HG03565 (cell line): ENCODE data around the gene RUBCNL.
A peak's percentile ranks its signal among the peaks of the same experiment; 100 is the strongest.

Experiments used
- ATAC-seq: cut with Tn5 transposase; IDR thresholded peaks from one replicate; pipeline ENCODE4 v1.9.1; 2021; ENCODE audit warnings: mild to moderate bottlenecking, moderate library complexity; ENCODE audit not compliant: unreplicated experiment

Gene RUBCNL

DNA sequence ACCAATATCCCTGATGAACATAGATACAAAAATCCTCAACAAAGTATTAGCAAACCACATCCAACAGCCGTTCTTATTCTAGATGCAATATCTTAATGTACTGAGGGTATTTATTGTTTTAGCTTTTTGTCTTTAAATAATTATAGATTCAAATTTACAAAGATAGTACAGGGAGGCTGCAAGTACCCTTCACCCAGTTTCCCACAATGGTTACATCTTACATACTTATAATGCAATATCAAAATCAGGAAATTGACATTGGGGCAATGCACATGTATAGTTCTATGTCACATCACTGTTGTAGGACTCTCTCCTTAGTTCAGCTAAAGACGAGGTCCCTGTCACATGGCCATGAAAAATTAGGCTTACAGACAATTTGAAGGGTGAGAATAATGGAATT is 75.8 kb downstream of the RUBCNL start:
- ATAC-seq = no peak

- ATAC-seq = no peak
Observed at GRCh38 chr13:46310066-46310465, 77.0 kb downstream of the RUBCNL start.

DNA sequence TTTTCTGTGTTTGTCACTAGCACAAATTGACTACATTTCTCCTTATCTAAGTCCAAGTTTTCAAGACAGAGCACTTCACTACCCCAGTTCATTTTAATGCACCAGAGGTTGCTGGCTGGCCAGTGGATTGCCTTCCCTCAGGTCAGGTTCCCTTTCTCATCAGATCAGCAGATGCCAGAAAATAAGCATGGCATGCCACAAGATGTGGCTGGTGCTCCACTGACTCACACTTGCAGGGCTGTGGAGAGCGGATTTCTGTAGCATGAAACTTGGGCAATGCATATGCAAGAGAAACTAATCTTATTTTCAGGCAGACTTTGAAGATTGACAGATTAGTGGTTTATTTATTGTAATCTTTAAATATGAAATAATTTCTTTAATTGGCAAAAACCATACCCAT is 79.5 kb downstream of the RUBCNL start:
- no peak for ATAC-seq

DNA sequence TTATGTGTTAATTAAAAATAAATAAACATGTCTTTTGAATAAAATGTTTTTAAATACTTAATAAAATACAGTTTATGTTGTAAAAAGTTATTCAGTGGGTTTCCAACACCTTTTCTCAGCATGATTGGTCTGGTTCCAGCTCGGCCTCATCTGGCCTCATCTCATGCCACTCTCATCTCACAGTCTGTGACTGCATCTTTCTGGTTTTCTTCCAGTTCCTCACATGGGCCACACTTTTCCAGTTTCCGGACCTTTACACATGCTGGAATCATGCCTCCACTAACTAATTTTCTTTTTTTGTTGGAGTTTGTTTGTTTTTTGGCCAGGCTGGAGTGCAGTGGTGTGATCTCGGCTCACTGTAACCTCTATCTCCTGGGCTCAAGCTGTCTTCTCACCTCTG is 82.5 kb downstream of the RUBCNL start:
- no peak for ATAC-seq

GRCh38 chr13:46303742-46304385 is 83.2 kb downstream of the RUBCNL start:
- ATAC-seq = no peak

DNA sequence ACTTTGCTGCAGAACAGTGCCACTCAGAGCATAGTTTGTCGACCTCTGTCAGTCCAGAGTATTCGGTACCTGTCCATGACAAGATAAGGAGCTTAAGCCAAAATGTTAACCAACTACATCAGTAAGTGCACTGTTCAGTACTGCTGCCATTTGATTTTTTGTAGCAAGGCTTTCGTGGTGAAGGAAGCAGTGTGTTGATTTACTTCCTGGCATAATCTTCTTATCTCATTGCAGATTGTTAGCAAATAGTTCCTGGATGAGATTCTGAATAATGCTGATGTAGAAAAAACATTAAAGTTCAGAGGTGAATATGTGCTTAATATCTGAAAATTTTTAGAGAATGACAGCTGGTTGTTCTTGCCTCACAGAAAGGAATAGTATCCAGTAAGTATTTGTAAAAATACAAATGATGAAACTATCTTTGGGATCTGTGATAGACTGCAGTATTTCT is 89.7 kb downstream of the RUBCNL start:
- ATAC-seq = no peak

- ATAC-seq = no peak
Observed at GRCh38 chr13:46296921-46297320, 90.1 kb downstream of the RUBCNL start.

GRCh38 chr13:46296115-46296822 is 90.8 kb downstream of the RUBCNL start:
- peak; percentile 21 for ATAC-seq

DNA sequence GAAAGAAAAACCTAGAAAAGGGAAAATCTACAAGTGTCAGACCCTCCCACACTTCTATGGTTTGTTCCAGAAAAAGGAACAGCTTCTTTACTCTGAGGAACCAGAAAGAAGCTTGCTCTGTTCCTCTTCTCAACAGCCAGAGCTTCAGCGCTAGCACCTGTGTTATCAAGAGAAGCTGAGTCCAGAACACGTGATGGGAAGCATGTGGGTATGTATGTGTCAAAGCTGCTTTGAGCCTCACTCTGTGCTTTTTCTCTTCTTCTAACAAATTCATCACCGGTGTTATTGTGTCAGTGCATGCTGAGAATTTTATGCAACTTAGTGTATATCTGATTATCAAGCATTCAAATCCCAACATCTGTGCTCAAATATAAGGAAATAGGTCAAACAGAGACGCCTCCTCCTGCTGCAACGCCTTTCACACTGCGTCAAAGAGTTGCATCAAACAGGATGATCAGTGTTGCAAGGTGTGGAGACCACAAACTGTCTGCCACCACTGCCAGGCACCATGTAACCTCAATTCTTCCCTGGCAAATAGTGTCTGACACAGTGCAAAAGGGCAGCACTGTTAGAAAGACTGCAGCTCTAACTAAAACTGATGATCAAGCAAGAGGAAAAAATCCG is 91.4 kb downstream of the RUBCNL start:
- ATAC-seq = peak; percentile 66

GRCh38 chr13:46293436-46293835 is 93.6 kb downstream of the RUBCNL start:
- no peak for ATAC-seq
